HCT116 (cell line): ENCODE results near the gene DIS3L2. TPM values are rescaled to one million over a fixed set of nuclear protein-coding genes. Genes with fewer than 3 reads are reported as not detected.

Source experiments
- ATAC-seq: fragments of 200-7000 bp; cut with Tn5 transposase; 2 replicates; pipeline ENCODE4 v1.9.1; 2020; ENCODE audit warnings: mild to moderate bottlenecking, moderate library complexity
- BruUV-seq: library from RNA; stranded (reverse); fragments of 400-500 nt; replicated peaks from 2 replicates; lab custom pipeline; 2021; lab: Mats Ljungman, UMichigan
- CTCF ChIA-PET: fragments of 300-600 bp; sonication (Branson Sonifier 250); formaldehyde crosslinking; loops from one replicate; lab custom pipeline; 2021; ENCODE audit warnings: antibody characterized with exemption; lab: Charles Lee
- POLR2A ChIA-PET: fragments of 300-600, 350-600 bp; sonication (Branson Sonifier 250); formaldehyde crosslinking; loops from one replicate; lab custom pipeline; 2021; ENCODE audit warnings: antibody characterized with exemption; lab: Charles Lee
- RAD21 ChIA-PET, 2 experiments: fragments of 300-600 bp; sonication (Branson Sonifier 250); formaldehyde crosslinking; loops; one replicate each; lab custom pipeline; 2023; ENCODE audit warnings: low total read pairs in 2 of 2; ENCODE audit not compliant: uncharacterized antibody in 2 of 2, unreplicated experiment in 2 of 2, low non-redundant PET in 1 of 2; lab: Charles Lee
- DNase-seq: peaks from one replicate; pipeline ENCODE4 v3.0.0-alpha.2; 2010; ENCODE audit warnings: low read depth, low spot score
- H2AFZ ChIP-seq: fragments of 200-600 bp; shearing (Covaris generic), sonication (generic); 2 replicates; pipeline ENCODE4 v1.6.1; 2017; ENCODE audit warnings: low read depth, mixed run types, mixed read lengths, antibody characterized with exemption, low read length; ENCODE audit not compliant: poor library complexity, severe bottlenecking
- H3K27ac ChIP-seq: 2 replicates; pipeline ENCODE4 v1.5.1; 2012; ENCODE audit warnings: low read depth, low read length
- H3K27me3 ChIP-seq: fragments of 200-600 bp; sonication (generic); 2 replicates; pipeline ENCODE4 v1.6.1; 2016; ENCODE audit warnings: mixed run types, low read length, mixed read lengths; ENCODE audit not compliant: insufficient read depth
- H3K36me3 ChIP-seq, 2 experiments: fragments of 200-500 bp in 1 of 2; fragments of 200-600 bp in 1 of 2; sonication (Bioruptor generic) in 1 of 2; sonication (generic) in 1 of 2; 2 replicates each; pipeline versions ENCODE4 v1.5.1 to v1.6.1; 2014 to 2016; ENCODE audit warnings: low read length in 2 of 2, inconsistent platforms in 1 of 2, mixed read lengths in 1 of 2, mixed run types in 1 of 2; ENCODE audit not compliant: insufficient read depth in 2 of 2, control insufficient read depth in 1 of 2
- H3K4me1 ChIP-seq, 2 experiments: fragments of 200-600 bp in 1 of 2; sonication (generic) in 1 of 2; 2 replicates each; pipeline versions ENCODE4 v1.5.1 to v1.6.1; 2012 to 2017; ENCODE audit warnings: low read length in 2 of 2, inconsistent platforms in 1 of 2, mild to moderate bottlenecking in 1 of 2, mixed read lengths in 1 of 2, mixed run types in 1 of 2, moderate library complexity in 1 of 2; ENCODE audit not compliant: insufficient read depth in 2 of 2, control insufficient read depth in 1 of 2
- H3K4me2 ChIP-seq: fragments of 200-600 bp; sonication (generic); 2 replicates; pipeline ENCODE4 v1.6.1; 2017; ENCODE audit warnings: mixed run types, low read length, mixed read lengths
- H3K4me3 ChIP-seq, 2 experiments: fragments of 200-600 bp in 1 of 2; sonication (generic) in 1 of 2; replicated peaks in 1 of 2; 2 replicates each; pipeline ENCODE4 v1.5.1; 2011 to 2016; ENCODE audit warnings: low read length in 2 of 2, control low read depth in 1 of 2, low read depth in 1 of 2, mild to moderate bottlenecking in 1 of 2, mixed read lengths in 1 of 2, mixed run types in 1 of 2
- H3K79me2 ChIP-seq: fragments of 200-600 bp; sonication (generic); 2 replicates; pipeline ENCODE4 v1.6.1; 2017; ENCODE audit warnings: mild to moderate bottlenecking, mixed run types, low read length, moderate library complexity, mixed read lengths; ENCODE audit not compliant: insufficient read depth
- H3K9ac ChIP-seq: fragments of 200-600 bp; sonication (generic); 2 replicates; pipeline ENCODE4 v1.6.1; 2016; ENCODE audit warnings: low read length, mixed read lengths
- H3K9me2 ChIP-seq: fragments of 200-600 bp; sonication (generic), shearing (Covaris generic); 2 replicates; pipeline ENCODE4 v1.6.1; 2017; ENCODE audit warnings: mixed run types, mild to moderate bottlenecking, moderate library complexity; ENCODE audit not compliant: insufficient read depth
- H3K9me3 ChIP-seq, 2 experiments: fragments of 200-500 bp in 1 of 2; fragments of 200-600 bp in 1 of 2; sonication (Bioruptor generic) in 1 of 2; sonication (generic) in 1 of 2; 2 replicates each; pipeline ENCODE4 v1.6.1; 2014 to 2017; ENCODE audit warnings: low read length in 2 of 2, mixed read lengths in 2 of 2, inconsistent platforms in 1 of 2, low read depth in 1 of 2, mild to moderate bottlenecking in 1 of 2, mixed run types in 1 of 2, moderate library complexity in 1 of 2; ENCODE audit not compliant: control insufficient read depth in 1 of 2, insufficient read depth in 1 of 2
- H4K20me1 ChIP-seq: fragments of 200-600 bp; sonication (generic), shearing (Covaris generic); 2 replicates; pipeline ENCODE4 v1.6.1; 2017; ENCODE audit warnings: mixed run types, mild to moderate bottlenecking, moderate library complexity; ENCODE audit not compliant: insufficient read depth
- CEBPB ChIP-seq: IDR thresholded peaks from 2 replicates; pipeline ENCODE4 v1.6.1; 2012; ENCODE audit warnings: low read depth
- CTCF ChIP-seq, 3 experiments: fragments of 200-600 bp in 1 of 3; sonication (generic) in 1 of 3; IDR thresholded peaks in 2 of 3; conservative IDR thresholded peaks in 1 of 3; 2 replicates each; pipeline ENCODE4 v1.5.1; 2012 to 2017; ENCODE audit warnings: low read depth in 2 of 3, low read length in 2 of 3, antibody characterized with exemption in 1 of 3, borderline replicate concordance in 1 of 3, control low read depth in 1 of 3, mild to moderate bottlenecking in 1 of 3, mixed read lengths in 1 of 3, mixed run types in 1 of 3, moderate library complexity in 1 of 3; ENCODE audit not compliant: insufficient read depth in 1 of 3
- EZH2 ChIP-seq: fragments of 200-600 bp; sonication (generic); IDR thresholded peaks from 2 replicates; pipeline ENCODE4 v1.6.1; 2017; ENCODE audit warnings: antibody characterized with exemption, mixed run types
- FOSL1 ChIP-seq: IDR thresholded peaks from 2 replicates; pipeline ENCODE4 v1.6.1; 2012; ENCODE audit warnings: low read depth
- POLR2A ChIP-seq: IDR thresholded peaks from 2 replicates; pipeline ENCODE4 v1.7.0; 2011; ENCODE audit warnings: borderline replicate concordance; ENCODE audit not compliant: insufficient read depth, insufficient read length; ENCODE audit errors: extremely low read depth
- POLR2AphosphoS5 ChIP-seq: IDR thresholded peaks from 2 replicates; pipeline ENCODE4 v1.6.1; 2011; ENCODE audit warnings: mild to moderate bottlenecking, low read depth, low read length, moderate library complexity
- RAD21 ChIP-seq: IDR thresholded peaks from 2 replicates; pipeline ENCODE4 v1.6.1; 2012; ENCODE audit warnings: low read depth, mild to moderate bottlenecking
- SP1 ChIP-seq: IDR thresholded peaks from 2 replicates; pipeline ENCODE4 v1.6.1; 2012; ENCODE audit warnings: low read depth
- ZBTB33 ChIP-seq: IDR thresholded peaks from 2 replicates; pipeline ENCODE4 v1.6.1; 2011; ENCODE audit warnings: mild to moderate bottlenecking, low read length, moderate library complexity; ENCODE audit not compliant: insufficient replicate concordance; ENCODE audit errors: extremely low read depth
- ZNF274 ChIP-seq: fragments of 200-500 bp; sonication (Bioruptor generic); IDR thresholded peaks from 2 replicates; pipeline ENCODE4 v1.6.1; 2014; ENCODE audit warnings: mild to moderate bottlenecking, low read depth, low read length, inconsistent platforms
- intact Hi-C: fragments of 100-400 bp; cut with micrococcal nuclease; formaldehyde crosslinking; loops from 2 replicates; pipeline ENCODE4 v1.10.0; 2022
- total RNA-seq: library from RNA; stranded (reverse); gene quantifications from one replicate; pipeline ENCODE4 v1.2.1, GENCODE V29; 2021; ENCODE audit not compliant: unreplicated experiment

The DIS3L2 gene
- total RNA-seq, 1 experiment from 2014 or later: 42.5 TPM

- Histone ChIP-seq H3K4me2 (no peak overlapping the region), H2AFZ (no peak overlapping the region), H3K79me2 (no peaks in the 10 kb centered on the region), H3K27ac (no peak overlapping the region), H3K27me3 (no peaks in the 10 kb centered on the region), H3K36me3 (no peaks in the 10 kb centered on the region), H4K20me1 (no peaks in the 10 kb centered on the region), H3K9me3 (no peaks in the 10 kb centered on the region), H3K9ac (no peak overlapping the region), H3K9me2 (no peaks in the 10 kb centered on the region), H3K4me3 (no peak overlapping the region), H3K4me1 (no peaks in the 10 kb centered on the region)
- intact Hi-C loops: no loop called here
- CTCF ChIA-PET: no interaction called here
- no TSS peak for BruUV-seq
- ATAC-seq (peak; percentile 84), DNase-seq (no peak)
- RAD21 ChIA-PET: no interaction called here
- POLR2A ChIA-PET: no interaction called here
- no peak for TF ChIP-seq ZBTB33
- peak in 2 of 3 experiments; percentile 14 to 42; a peak in 2 of 6 replicates for TF ChIP-seq CTCF (IDR thresholded peaks at IDR 0.05 in 2 of 3, conservative IDR thresholded peaks at IDR 0.05 in 1 of 3; ENCODE audit: borderline replicate concordance in 1 of 3, insufficient read depth in 1 of 3, low read depth in 2 of 3, low read length in 2 of 3)
- 0 out of 2 replicates have a peak, but pooled peaks have one; percentile 14 for TF ChIP-seq RAD21
Measured at GRCh38 chr2:232133078-232133477, 171.6 kb downstream of the DIS3L2 start.

GRCh38 chr2:232134939-232135338 lies 173.4 kb downstream of the DIS3L2 start:
- ChIA-PET POLR2A (no interaction called here), CTCF (no interaction called here), RAD21 (no interaction called here)
- no peaks in the 10 kb centered on the region for H3K27me3 ChIP-seq
- H3K36me3 ChIP-seq: no peaks in the 10 kb centered on the region
- DNase-seq (no peak), ATAC-seq (no peak)
- intact Hi-C loops: no loop called here
- no peaks in the 10 kb centered on the region for H3K9me3 ChIP-seq
- H4K20me1 ChIP-seq: no peaks in the 10 kb centered on the region
- no peak overlapping the region for H3K4me2 ChIP-seq
- H3K27ac ChIP-seq: no peak overlapping the region
- H3K79me2 ChIP-seq: no peaks in the 10 kb centered on the region
- no peaks in the 10 kb centered on the region for H3K4me1 ChIP-seq
- no TSS peak for BruUV-seq
- no peak overlapping the region for H3K4me3 ChIP-seq
- H2AFZ ChIP-seq: no peak overlapping the region
- H3K9ac ChIP-seq: no peak overlapping the region
- no peaks in the 10 kb centered on the region for H3K9me2 ChIP-seq
- TF ChIP-seq SP1: no peak
- TF ChIP-seq CEBPB: no peak
- no peak for TF ChIP-seq CTCF (IDR thresholded peaks at IDR 0.05 in 2 of 3, conservative IDR thresholded peaks at IDR 0.05 in 1 of 3; ENCODE audit: borderline replicate concordance in 1 of 3, insufficient read depth in 1 of 3, low read depth in 2 of 3, low read length in 2 of 3)
- TF ChIP-seq EZH2: no peak
- TF ChIP-seq FOSL1: no peak
- no peak for TF ChIP-seq RAD21
- TF ChIP-seq POLR2A: no peak
- TF ChIP-seq ZNF274: no peak
- no peak for TF ChIP-seq POLR2AphosphoS5
- TF ChIP-seq ZBTB33: no peak
